Activated CD4-positive, alpha-beta T cell treated with anti-CD3 and anti-CD28 coated beads for 36 hours (primary cell): Measurements from ENCODE around the gene MAGEF1. TPM values are rescaled to one million over a fixed set of nuclear protein-coding genes. Genes with fewer than 3 reads are reported as not detected.
"Not testable (repeated sequence)": the region's sequence is repeated elsewhere in the genome, so short reads cannot be mapped to it uniquely, and the experiment has no call there.

Experiments used
- ATAC-seq: fragments of 200-7000 bp; cut with Tn5 transposase; one replicate; pipeline ENCODE4 v1.10.0; 2021; ENCODE audit warnings: mild to moderate bottlenecking, moderate library complexity
- CTCF ChIA-PET: fragments of 350-600 bp; sonication (Branson Sonifier 250); formaldehyde crosslinking; loops from one replicate; lab custom pipeline; 2021; ENCODE audit warnings: antibody characterized with exemption; lab: Charles Lee
- POLR2A ChIA-PET: fragments of 350-600 bp; sonication (Branson Sonifier 250); formaldehyde crosslinking; loops from one replicate; lab custom pipeline; 2021; ENCODE audit warnings: antibody characterized with exemption, inconsistent platforms; lab: Charles Lee
- DNase-seq: peaks from one replicate; pipeline ENCODE4 v3.0.0-alpha.2; 2020
- H3K27ac Mint-ChIP-seq: one replicate; pipeline ENCODE4 v1.8.0; 2021; ENCODE audit warnings: mixed read lengths
- H3K27me3 Mint-ChIP-seq: one replicate; pipeline ENCODE4 v1.8.0; 2021; ENCODE audit warnings: mixed read lengths
- H3K36me3 Mint-ChIP-seq: one replicate; pipeline ENCODE4 v1.8.0; 2021; ENCODE audit warnings: low read depth, mixed read lengths
- H3K4me1 Mint-ChIP-seq: one replicate; pipeline ENCODE4 v1.8.0; 2021; ENCODE audit warnings: mixed read lengths
- H3K4me3 Mint-ChIP-seq: one replicate; pipeline ENCODE4 v1.8.0; 2021; ENCODE audit warnings: mild to moderate bottlenecking, moderate library complexity, mixed read lengths
- H3K9me3 Mint-ChIP-seq: one replicate; pipeline ENCODE4 v1.8.0; 2021; ENCODE audit warnings: low read depth, mixed read lengths
- intact Hi-C, 2 experiments: fragments of 100-400 bp; cut with DNase I in 1 of 2; cut with micrococcal nuclease in 1 of 2; formaldehyde crosslinking; loops; one replicate each; pipeline versions ENCODE4 v1.14.2 to v1.15.1; 2022 to 2024; cut with DNase I, micrococcal nuclease
- total RNA-seq, 2 experiments: library from RNA; stranded (reverse); gene quantifications; one replicate each; pipeline ENCODE4 v1.2.3, GENCODE V29; 2021

Gene MAGEF1
- total RNA-seq, 2 experiments from 2014 or later, result 13.6 to 14.3 TPM

GRCh38 chr3:184731786-184732537, 20.1 kb upstream of the MAGEF1 start:
- no peaks in the 10 kb centered on the region for H3K36me3 Mint-ChIP-seq
- peaks cover 4% of the 10 kb centered on the region for H3K27me3 Mint-ChIP-seq
- H3K9me3 Mint-ChIP-seq, result no peaks in the 10 kb centered on the region
- H3K27ac Mint-ChIP-seq, result no peak overlapping the region
- DNase-seq (no peak), ATAC-seq (no peak)
- ChIA-PET CTCF (interaction anchor here (0.6 to 1.6 kb wide), 4 partner anchors 15 to 266 kb away, joined by 3 to 4 read pairs (median 4); partner anchors contain the start of gene EPHB3), POLR2A (no interaction called here)
- no peak overlapping the region for H3K4me3 Mint-ChIP-seq
- intact Hi-C loops, result no loop called here
- H3K4me1 Mint-ChIP-seq, result no peaks in the 10 kb centered on the region

- intact Hi-C loops, result no loop called here
- H3K27ac Mint-ChIP-seq, result no peak overlapping the region
- H3K4me1 Mint-ChIP-seq, result no peaks in the 10 kb centered on the region
- H3K9me3 Mint-ChIP-seq, result no peaks in the 10 kb centered on the region
- no peak for ATAC-seq
- H3K36me3 Mint-ChIP-seq, result no peaks in the 10 kb centered on the region
- CTCF ChIA-PET, result interaction anchor here (1.6 kb wide), 1 partner anchor 169 kb away, joined by 4 read pairs; the partner anchor contains the start of gene EPHB3
- H3K27me3 Mint-ChIP-seq, result peaks cover 4% of the 10 kb centered on the region
- H3K4me3 Mint-ChIP-seq, result no peak overlapping the region
- POLR2A ChIA-PET, result no interaction called here
- no peak for DNase-seq
Measured at GRCh38 chr3:184730924-184731323, 19.1 kb upstream of the MAGEF1 start.

- ATAC-seq, H3K27ac Mint-ChIP-seq, H3K4me1 Mint-ChIP-seq, intact Hi-C loops, POLR2A ChIA-PET, H3K9me3 Mint-ChIP-seq, DNase-seq, H3K4me3 Mint-ChIP-seq, H3K27me3 Mint-ChIP-seq, H3K36me3 Mint-ChIP-seq: not testable (repeated sequence)
- CTCF ChIA-PET, result interaction anchor here (1.2 to 1.6 kb wide), 2 partner anchors 32 to 88 kb away, joined by 3 read pairs; no protein-coding TSS in a partner anchor
Measured at GRCh38 chr3:184729154-184729553, 17.3 kb upstream of the MAGEF1 start.

GRCh38 chr3:184728010-184728527, 16.2 kb upstream of the MAGEF1 start:
- CTCF ChIA-PET, result interaction anchor here (1.1 to 1.6 kb wide), 2 partner anchors 89 to 171 kb away, joined by 3 read pairs; no protein-coding TSS in a partner anchor
- intact Hi-C loops, result no loop called here

GRCh38 chr3:184727357-184728009, 15.6 kb upstream of the MAGEF1 start:
- ChIA-PET POLR2A (no interaction called here), CTCF (interaction anchor here (0.6 to 1.4 kb wide), 10 partner anchors 11 to 210 kb away, joined by 3 to 6 read pairs (median 4); no protein-coding TSS in a partner anchor)
- peak; percentile 88 for ATAC-seq
- intact Hi-C loops, result loop anchor here (1.0 kb wide), 2 partner anchors 50 to 166 kb away; partner anchors contain the start of gene EPHB3 (in 2 of the 2)
- DNase-seq, result peak; percentile 67
- Mint-ChIP-seq H3K27ac (no peak overlapping the region), H3K36me3 (no peaks in the 10 kb centered on the region), H3K4me3 (no peak overlapping the region), H3K9me3 (no peaks in the 10 kb centered on the region), H3K4me1 (no peaks in the 10 kb centered on the region), H3K27me3 (peaks cover 4% of the 10 kb centered on the region)

More at GRCh38 chr3:184728010-184728527, 16.2 kb upstream of the MAGEF1 start:
- POLR2A ChIA-PET, result no interaction called here
- ATAC-seq (no peak), DNase-seq (no peak)
- Mint-ChIP-seq H3K36me3 (no peaks in the 10 kb centered on the region), H3K4me1 (no peaks in the 10 kb centered on the region), H3K9me3 (no peaks in the 10 kb centered on the region), H3K4me3 (no peak overlapping the region), H3K27ac (no peak overlapping the region), H3K27me3 (peaks cover 4% of the 10 kb centered on the region)

GRCh38 chr3:184726497-184726896, 14.6 kb upstream of the MAGEF1 start:
- intact Hi-C loops, result no loop called here
- H3K4me3 Mint-ChIP-seq, result no peak overlapping the region
- H3K4me1 Mint-ChIP-seq, result no peaks in the 10 kb centered on the region
- H3K27me3 Mint-ChIP-seq, result peaks cover 4% of the 10 kb centered on the region
- ChIA-PET CTCF (interaction anchor here (0.6 to 1.4 kb wide), 10 partner anchors 12 to 209 kb away, joined by 3 to 6 read pairs (median 4); no protein-coding TSS in a partner anchor), POLR2A (no interaction called here)
- no peak overlapping the region for H3K27ac Mint-ChIP-seq
- ATAC-seq (no peak), DNase-seq (no peak)
- H3K9me3 Mint-ChIP-seq, result no peaks in the 10 kb centered on the region
- H3K36me3 Mint-ChIP-seq, result no peaks in the 10 kb centered on the region

- Mint-ChIP-seq H3K4me1 (no peaks in the 10 kb centered on the region), H3K4me3 (no peak overlapping the region), H3K27me3 (no peaks in the 10 kb centered on the region), H3K36me3 (no peaks in the 10 kb centered on the region), H3K27ac (no peak overlapping the region), H3K9me3 (no peaks in the 10 kb centered on the region)
- POLR2A ChIA-PET, result no interaction called here
- DNase-seq (no peak), ATAC-seq (no peak)
- CTCF ChIA-PET, result interaction anchor here (0.6 to 1.2 kb wide), 5 partner anchors 8 to 350 kb away, joined by 3 to 4 read pairs (median 3); no protein-coding TSS in a partner anchor
- intact Hi-C loops, result no loop called here
Measured at GRCh38 chr3:184725176-184725719, 13.4 kb upstream of the MAGEF1 start.

- POLR2A ChIA-PET, result no interaction called here
- intact Hi-C loops, result no loop called here
- Mint-ChIP-seq H3K4me1 (no peaks in the 10 kb centered on the region), H3K27me3 (no peaks in the 10 kb centered on the region), H3K4me3 (no peak overlapping the region), H3K9me3 (no peaks in the 10 kb centered on the region), H3K27ac (no peak overlapping the region), H3K36me3 (no peaks in the 10 kb centered on the region)
- no peak for DNase-seq
- ATAC-seq, result no peak
- CTCF ChIA-PET, result interaction anchor here (0.6 to 1.3 kb wide), 7 partner anchors 8 to 350 kb away, joined by 3 to 4 read pairs (median 3); no protein-coding TSS in a partner anchor
Measured at GRCh38 chr3:184724699-184725098, 12.8 kb upstream of the MAGEF1 start.

- DNase-seq (no peak), ATAC-seq (no peak)
- ChIA-PET CTCF (interaction anchor here (0.7 to 0.8 kb wide), 2 partner anchors 10 to 39 kb away, joined by 3 read pairs; no protein-coding TSS in a partner anchor), POLR2A (no interaction called here)
- intact Hi-C loops, result no loop called here
- no peak overlapping the region for H3K4me3 Mint-ChIP-seq
- no peaks in the 10 kb centered on the region for H3K36me3 Mint-ChIP-seq
- H3K27me3 Mint-ChIP-seq, result no peaks in the 10 kb centered on the region
- H3K27ac Mint-ChIP-seq, result no peak overlapping the region
- H3K4me1 Mint-ChIP-seq, result no peaks in the 10 kb centered on the region
- H3K9me3 Mint-ChIP-seq, result no peaks in the 10 kb centered on the region
Measured at GRCh38 chr3:184719709-184720108, 7.8 kb upstream of the MAGEF1 start.

- Mint-ChIP-seq H3K27ac (no peak overlapping the region), H3K4me3 (no peak overlapping the region), H3K36me3 (no peaks in the 10 kb centered on the region), H3K27me3 (no peaks in the 10 kb centered on the region), H3K4me1 (no peaks in the 10 kb centered on the region), H3K9me3 (no peaks in the 10 kb centered on the region)
- intact Hi-C loops, result no loop called here
- ChIA-PET CTCF (interaction anchor here (0.7 to 1.0 kb wide), 2 partner anchors 26 to 81 kb away, joined by 3 read pairs; no protein-coding TSS in a partner anchor), POLR2A (no interaction called here)
- no peak for DNase-seq
- no peak for ATAC-seq
Measured at GRCh38 chr3:184718431-184718830, 6.6 kb upstream of the MAGEF1 start.

- POLR2A ChIA-PET, result no interaction called here
- DNase-seq (no peak), ATAC-seq (no peak)
- Mint-ChIP-seq H3K27me3 (peaks cover 2% of the 10 kb centered on the region), H3K36me3 (no peaks in the 10 kb centered on the region), H3K27ac (no peak overlapping the region), H3K4me1 (peaks cover 4% of the 10 kb centered on the region), H3K9me3 (no peaks in the 10 kb centered on the region), H3K4me3 (no peak overlapping the region)
- intact Hi-C loops, result no loop called here
- CTCF ChIA-PET, result no interaction called here
Measured at GRCh38 chr3:184717399-184717983, 5.6 kb upstream of the MAGEF1 start.
